Panc1 (cell line): ENCODE measurements around the gene MTHFD1L.

Source experiments
- CTCF ChIP-seq: fragments of 450-650 bp; IDR thresholded peaks from 2 replicates; pipeline ENCODE4 v1.5.1; 2017; ENCODE audit warnings: mild to moderate bottlenecking
- SIN3A ChIP-seq: IDR thresholded peaks from 2 replicates; pipeline ENCODE4 v1.6.1; 2012; ENCODE audit warnings: low read depth, mild to moderate bottlenecking, low read length, moderate library complexity, borderline replicate concordance; ENCODE audit not compliant: insufficient read depth

- TF ChIP-seq CTCF: no peak
- TF ChIP-seq SIN3A: no peak
Observed at GRCh38 chr6:150924808-150925589, 59.5 kb downstream of the MTHFD1L start.
